ENCODE results near the gene B3GAT1.

The B3GAT1 gene

GRCh38 chr11:134379241-134379640 is 32.8 kb downstream of the B3GAT1 start:
- Histone ChIP-seq H3K36me3 (ENCODE audit: control insufficient read depth in 2 of 2, insufficient read depth in 2 of 2, low read length in 2 of 2) (peaks cover 0 to 2% of the 10 kb centered on the region in 2 donors), H3K9me3 (ENCODE audit: control insufficient read depth in 2 of 2, low read length in 2 of 2) (no peaks in the 10 kb centered on the region), H3K4me3 (ENCODE audit: low read length in 2 of 2) (no peak overlapping the region), H3K9ac (ENCODE audit: low read length in 2 of 2) (no peak overlapping the region), H3K27ac (ENCODE audit: low read length) (no peak overlapping the region), H3K4me1 (ENCODE audit: control insufficient read depth, insufficient read depth, low read length) (no peaks in the 10 kb centered on the region), H3K27me3 (ENCODE audit: control insufficient read depth in 1 of 2, insufficient read depth in 2 of 2, low read length in 2 of 2) (no peaks in the 10 kb centered on the region)

GRCh38 chr11:134377876-134378275 is 34.2 kb downstream of the B3GAT1 start:
- Histone ChIP-seq H3K9ac (ENCODE audit: low read length in 2 of 2) (no peak overlapping the region), H3K4me3 (ENCODE audit: low read length in 2 of 2) (no peak overlapping the region), H3K4me1 (ENCODE audit: control insufficient read depth, insufficient read depth, low read length) (no peaks in the 10 kb centered on the region), H3K27me3 (ENCODE audit: control insufficient read depth in 1 of 2, insufficient read depth in 2 of 2, low read length in 2 of 2) (no peaks in the 10 kb centered on the region), H3K27ac (ENCODE audit: low read length) (no peak overlapping the region), H3K36me3 (ENCODE audit: control insufficient read depth in 2 of 2, insufficient read depth in 2 of 2, low read length in 2 of 2) (peaks cover 0 to 2% of the 10 kb centered on the region in 2 donors), H3K9me3 (ENCODE audit: control insufficient read depth in 2 of 2, low read length in 2 of 2) (no peaks in the 10 kb centered on the region)

DNA sequence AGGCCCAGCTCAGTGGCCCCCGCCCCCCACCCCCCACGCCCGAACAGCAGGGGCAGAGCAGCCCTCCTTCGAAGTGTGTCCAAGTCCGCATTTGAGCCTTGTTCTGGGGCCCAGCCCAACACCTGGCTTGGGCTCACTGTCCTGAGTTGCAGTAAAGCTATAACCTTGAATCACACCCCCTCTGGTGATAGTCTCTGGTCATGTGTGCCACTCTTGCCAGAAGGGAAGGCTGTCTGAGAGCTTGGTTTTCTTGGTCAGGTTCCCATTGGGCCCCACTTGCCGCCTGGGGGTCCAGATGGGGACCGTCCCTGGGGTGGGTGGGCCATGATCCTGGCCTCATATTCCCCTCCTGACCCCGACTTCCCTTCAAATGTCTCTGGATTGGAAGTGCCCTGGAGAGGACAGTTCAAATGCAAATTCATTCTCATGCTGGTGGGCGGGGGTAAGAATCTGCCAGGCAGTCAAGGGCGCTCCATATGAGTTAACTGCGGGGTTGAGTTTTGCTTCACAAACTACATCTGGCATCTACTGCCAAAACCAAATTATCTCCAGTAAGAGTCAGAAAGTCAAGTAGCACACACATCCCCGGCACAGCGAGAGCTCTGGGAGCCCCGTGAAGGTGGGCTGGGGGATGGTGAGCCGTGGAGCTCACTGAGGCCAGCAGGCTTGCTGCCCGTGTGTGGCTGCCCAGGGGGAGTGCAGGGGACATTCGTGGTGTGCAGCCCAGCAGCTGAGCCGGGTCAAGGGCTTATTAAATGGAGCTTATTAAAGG is 35.7 kb downstream of the B3GAT1 start:
- Histone ChIP-seq H3K4me1 (ENCODE audit: control insufficient read depth, insufficient read depth, low read length) (no peaks in the 10 kb centered on the region), H3K4me3 (ENCODE audit: low read length in 2 of 2) (no peak overlapping the region), H3K9me3 (ENCODE audit: control insufficient read depth in 2 of 2, low read length in 2 of 2) (no peaks in the 10 kb centered on the region), H3K36me3 (ENCODE audit: control insufficient read depth in 2 of 2, insufficient read depth in 2 of 2, low read length in 2 of 2) (peaks cover 0 to 4% of the 10 kb centered on the region in 2 donors), H3K9ac (ENCODE audit: low read length in 2 of 2) (no peak overlapping the region), H3K27ac (ENCODE audit: low read length) (no peak overlapping the region), H3K27me3 (ENCODE audit: control insufficient read depth in 1 of 2, insufficient read depth in 2 of 2, low read length in 2 of 2) (no peaks in the 10 kb centered on the region)

GRCh38 chr11:134374891-134375550 is 37.0 kb downstream of the B3GAT1 start:
- Histone ChIP-seq H3K9me3 (ENCODE audit: control insufficient read depth in 2 of 2, low read length in 2 of 2) (no peaks in the 10 kb centered on the region), H3K27me3 (ENCODE audit: control insufficient read depth in 1 of 2, insufficient read depth in 2 of 2, low read length in 2 of 2) (no peaks in the 10 kb centered on the region), H3K4me1 (ENCODE audit: control insufficient read depth, insufficient read depth, low read length) (no peaks in the 10 kb centered on the region), H3K36me3 (ENCODE audit: control insufficient read depth in 2 of 2, insufficient read depth in 2 of 2, low read length in 2 of 2) (peaks cover 0 to 5% of the 10 kb centered on the region in 2 donors), H3K27ac (ENCODE audit: low read length) (no peak overlapping the region), H3K9ac (ENCODE audit: low read length in 2 of 2) (no peak overlapping the region), H3K4me3 (ENCODE audit: low read length in 2 of 2) (no peak overlapping the region)

DNA sequence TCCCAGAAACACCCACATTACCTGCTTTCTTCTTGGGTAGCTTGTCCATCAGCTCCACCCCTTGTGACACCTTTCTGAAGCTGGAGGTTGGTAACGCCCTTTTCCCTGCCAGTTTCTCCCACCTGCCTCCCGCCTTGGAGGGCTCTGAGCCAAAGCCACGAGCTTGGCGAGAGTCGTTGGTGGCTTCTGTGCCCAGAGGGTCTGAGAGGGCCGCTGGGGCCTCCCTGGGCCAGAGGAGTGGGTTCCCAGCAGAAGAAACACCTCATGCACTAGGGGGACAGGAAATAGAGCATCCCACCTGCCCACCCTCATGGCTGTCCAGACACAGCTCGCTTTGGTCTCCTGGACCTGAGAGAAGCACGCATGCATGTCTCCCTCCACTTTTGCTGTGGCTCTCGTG is 37.9 kb downstream of the B3GAT1 start:
- Histone ChIP-seq H3K9ac (ENCODE audit: low read length in 2 of 2) (no peak overlapping the region), H3K9me3 (ENCODE audit: control insufficient read depth in 2 of 2, low read length in 2 of 2) (no peaks in the 10 kb centered on the region), H3K27ac (ENCODE audit: low read length) (no peak overlapping the region), H3K4me3 (ENCODE audit: low read length in 2 of 2) (no peak overlapping the region), H3K4me1 (ENCODE audit: control insufficient read depth, insufficient read depth, low read length) (no peaks in the 10 kb centered on the region), H3K27me3 (ENCODE audit: control insufficient read depth in 1 of 2, insufficient read depth in 2 of 2, low read length in 2 of 2) (no peaks in the 10 kb centered on the region), H3K36me3 (ENCODE audit: control insufficient read depth in 2 of 2, insufficient read depth in 2 of 2, low read length in 2 of 2) (peaks cover 0 to 8% of the 10 kb centered on the region in 2 donors)

GRCh38 chr11:134373591-134374052 is 38.4 kb downstream of the B3GAT1 start:
- Histone ChIP-seq H3K27ac (ENCODE audit: low read length) (no peak overlapping the region), H3K4me3 (ENCODE audit: low read length in 2 of 2) (no peak overlapping the region), H3K36me3 (ENCODE audit: control insufficient read depth in 2 of 2, insufficient read depth in 2 of 2, low read length in 2 of 2) (peaks cover 0 to 8% of the 10 kb centered on the region in 2 donors), H3K27me3 (ENCODE audit: control insufficient read depth in 1 of 2, insufficient read depth in 2 of 2, low read length in 2 of 2) (no peaks in the 10 kb centered on the region), H3K9me3 (ENCODE audit: control insufficient read depth in 2 of 2, low read length in 2 of 2) (no peaks in the 10 kb centered on the region), H3K9ac (ENCODE audit: low read length in 2 of 2) (no peak overlapping the region), H3K4me1 (ENCODE audit: control insufficient read depth, insufficient read depth, low read length) (no peaks in the 10 kb centered on the region)

DNA sequence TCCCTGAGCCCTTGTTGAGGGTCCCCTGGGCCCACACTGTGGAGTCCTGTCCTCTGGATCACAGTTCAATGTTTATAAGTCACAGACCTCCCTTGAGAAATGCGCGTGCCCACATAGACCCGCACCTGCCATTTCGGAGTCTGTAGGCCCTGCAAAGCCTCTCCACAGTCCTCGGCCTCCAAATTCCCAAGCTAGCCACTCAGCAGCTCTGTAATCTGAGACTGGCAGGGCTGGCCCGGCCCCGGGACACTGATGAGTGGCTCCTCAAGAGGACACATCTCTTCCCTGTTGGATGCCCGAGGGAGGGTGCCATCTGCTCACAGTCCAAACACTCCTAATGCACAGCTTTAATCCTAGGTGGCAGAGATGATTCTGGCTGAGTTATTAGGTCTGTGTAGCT is 39.1 kb downstream of the B3GAT1 start:
- Histone ChIP-seq H3K36me3 (ENCODE audit: control insufficient read depth in 2 of 2, insufficient read depth in 2 of 2, low read length in 2 of 2) (peaks cover 0 to 8% of the 10 kb centered on the region in 2 donors), H3K9me3 (ENCODE audit: control insufficient read depth in 2 of 2, low read length in 2 of 2) (no peaks in the 10 kb centered on the region), H3K9ac (ENCODE audit: low read length in 2 of 2) (no peak overlapping the region), H3K27ac (ENCODE audit: low read length) (no peak overlapping the region), H3K27me3 (ENCODE audit: control insufficient read depth in 1 of 2, insufficient read depth in 2 of 2, low read length in 2 of 2) (no peaks in the 10 kb centered on the region), H3K4me1 (ENCODE audit: control insufficient read depth, insufficient read depth, low read length) (no peaks in the 10 kb centered on the region), H3K4me3 (ENCODE audit: low read length in 2 of 2) (no peak overlapping the region)

DNA sequence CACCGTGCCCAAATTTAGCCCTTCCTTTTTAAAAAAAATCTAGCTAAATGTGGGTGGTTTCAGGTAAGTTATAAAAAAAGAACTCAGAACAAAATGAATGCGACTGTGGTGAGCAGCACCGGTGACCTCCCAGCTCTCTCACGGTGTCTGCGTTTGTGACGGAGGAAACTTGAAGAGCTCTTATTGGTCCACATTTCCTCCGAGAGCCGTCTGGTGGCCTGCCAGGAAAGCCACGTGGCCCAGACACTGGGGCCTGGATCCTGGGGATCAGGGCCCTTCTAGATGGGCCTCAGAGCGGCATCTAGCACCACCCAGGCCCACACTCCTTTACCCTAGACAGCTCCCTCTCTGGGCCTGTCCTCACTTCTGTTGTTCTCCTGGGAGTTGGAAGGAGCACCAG is 39.5 kb downstream of the B3GAT1 start:
- no peak overlapping the region for H3K4me3 ChIP-seq (ENCODE audit: low read length in 2 of 2)
- no peaks in the 10 kb centered on the region for H3K4me1 ChIP-seq (ENCODE audit: control insufficient read depth, insufficient read depth, low read length)
- no peaks in the 10 kb centered on the region for H3K27me3 ChIP-seq (ENCODE audit: control insufficient read depth in 1 of 2, insufficient read depth in 2 of 2, low read length in 2 of 2)
- peaks cover 0 to 8% of the 10 kb centered on the region in 2 donors for H3K36me3 ChIP-seq (ENCODE audit: control insufficient read depth in 2 of 2, insufficient read depth in 2 of 2, low read length in 2 of 2)
- H3K9ac ChIP-seq (ENCODE audit: low read length in 2 of 2): no peak overlapping the region
- H3K9me3 ChIP-seq (ENCODE audit: control insufficient read depth in 2 of 2, low read length in 2 of 2): no peaks in the 10 kb centered on the region
- H3K27ac ChIP-seq (ENCODE audit: low read length): no peak overlapping the region

- H3K36me3 ChIP-seq (ENCODE audit: control insufficient read depth in 2 of 2, insufficient read depth in 2 of 2, low read length in 2 of 2): peaks cover 0 to 6% of the 10 kb centered on the region in 2 donors
- H3K9me3 ChIP-seq (ENCODE audit: control insufficient read depth in 2 of 2, low read length in 2 of 2): no peaks in the 10 kb centered on the region
- H3K4me1 ChIP-seq (ENCODE audit: control insufficient read depth, insufficient read depth, low read length): no peaks in the 10 kb centered on the region
- no peaks in the 10 kb centered on the region for H3K27me3 ChIP-seq (ENCODE audit: control insufficient read depth in 1 of 2, insufficient read depth in 2 of 2, low read length in 2 of 2)
- no peak overlapping the region for H3K27ac ChIP-seq (ENCODE audit: low read length)
- H3K4me3 ChIP-seq (ENCODE audit: low read length in 2 of 2): no peak overlapping the region
- H3K9ac ChIP-seq (ENCODE audit: low read length in 2 of 2): no peak overlapping the region
Measured at GRCh38 chr11:134371436-134372185, 40.4 kb downstream of the B3GAT1 start.

GRCh38 chr11:134370526-134371435 is 41.3 kb downstream of the B3GAT1 start:
- Histone ChIP-seq H3K36me3 (ENCODE audit: control insufficient read depth in 2 of 2, insufficient read depth in 2 of 2, low read length in 2 of 2) (peaks cover 0 to 6% of the 10 kb centered on the region in 2 donors), H3K9me3 (ENCODE audit: control insufficient read depth in 2 of 2, low read length in 2 of 2) (no peaks in the 10 kb centered on the region), H3K4me1 (ENCODE audit: control insufficient read depth, insufficient read depth, low read length) (no peaks in the 10 kb centered on the region), H3K27ac (ENCODE audit: low read length) (no peak overlapping the region), H3K9ac (ENCODE audit: low read length in 2 of 2) (no peak overlapping the region), H3K27me3 (ENCODE audit: control insufficient read depth in 1 of 2, insufficient read depth in 2 of 2, low read length in 2 of 2) (no peaks in the 10 kb centered on the region), H3K4me3 (ENCODE audit: low read length in 2 of 2) (no peak overlapping the region)
